Subcutaneous adipose tissue (tissue), 4 donors: ENCODE data around the gene KAZN. TPM values are rescaled to one million over a fixed set of nuclear protein-coding genes. Genes with fewer than 3 reads are reported as not detected.

Experiments
- total RNA-seq, 4 donors: library from RNA; depleted of rRNA; stranded (reverse); fragments of >200 nt; gene quantifications; one replicate each; pipeline ENCODE4 v1.1.0, GENCODE V29; 2016
- TF ChIP-seq, protein P1 (sequence below): fragments of 450-650 bp; IDR thresholded peaks from one replicate; pipeline ENCODE4 v1.5.1; 2016; ENCODE audit warnings: low read depth, mild to moderate bottlenecking, control low read depth, antibody characterized with exemption, moderate library complexity

KAZN gene
- total RNA-seq, 4 donors from 2014 or later = 7.5 to 22.2 (median 10.4) TPM

DNA sequence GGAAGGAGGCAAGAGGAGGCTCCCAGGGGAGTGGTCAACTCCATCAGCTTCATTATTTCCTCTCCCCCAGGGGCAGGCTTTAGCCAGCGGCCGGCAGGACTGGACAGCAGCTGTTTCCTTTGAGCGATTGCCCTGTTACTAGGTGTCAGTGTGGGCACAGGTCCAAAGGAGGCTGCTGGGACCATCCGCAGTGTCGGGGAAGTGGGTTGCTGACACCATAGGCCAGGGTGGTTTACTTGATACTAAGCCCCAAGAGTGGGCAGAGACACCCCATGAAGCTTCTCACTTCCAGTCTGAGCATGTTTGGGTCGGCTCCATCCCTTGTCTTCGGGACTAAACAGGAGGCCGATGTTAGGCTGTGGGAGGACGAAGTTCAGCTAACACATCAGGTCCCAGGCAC lies 63.6 kb downstream of the KAZN start:
- TF ChIP-seq, protein P1, sequence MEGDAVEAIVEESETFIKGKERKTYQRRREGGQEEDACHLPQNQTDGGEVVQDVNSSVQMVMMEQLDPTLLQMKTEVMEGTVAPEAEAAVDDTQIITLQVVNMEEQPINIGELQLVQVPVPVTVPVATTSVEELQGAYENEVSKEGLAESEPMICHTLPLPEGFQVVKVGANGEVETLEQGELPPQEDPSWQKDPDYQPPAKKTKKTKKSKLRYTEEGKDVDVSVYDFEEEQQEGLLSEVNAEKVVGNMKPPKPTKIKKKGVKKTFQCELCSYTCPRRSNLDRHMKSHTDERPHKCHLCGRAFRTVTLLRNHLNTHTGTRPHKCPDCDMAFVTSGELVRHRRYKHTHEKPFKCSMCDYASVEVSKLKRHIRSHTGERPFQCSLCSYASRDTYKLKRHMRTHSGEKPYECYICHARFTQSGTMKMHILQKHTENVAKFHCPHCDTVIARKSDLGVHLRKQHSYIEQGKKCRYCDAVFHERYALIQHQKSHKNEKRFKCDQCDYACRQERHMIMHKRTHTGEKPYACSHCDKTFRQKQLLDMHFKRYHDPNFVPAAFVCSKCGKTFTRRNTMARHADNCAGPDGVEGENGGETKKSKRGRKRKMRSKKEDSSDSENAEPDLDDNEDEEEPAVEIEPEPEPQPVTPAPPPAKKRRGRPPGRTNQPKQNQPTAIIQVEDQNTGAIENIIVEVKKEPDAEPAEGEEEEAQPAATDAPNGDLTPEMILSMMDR = no peak

GRCh38 chr1:14663773-14664172 lies 65.3 kb downstream of the KAZN start:
- TF ChIP-seq, protein P1 = no peak

GRCh38 chr1:14666373-14666772 lies 67.9 kb downstream of the KAZN start:
- TF ChIP-seq, protein P1 = no peak

GRCh38 chr1:14666962-14667650 lies 68.6 kb downstream of the KAZN start:
- TF ChIP-seq, protein P1 = no peak

GRCh38 chr1:14667651-14667984 lies 69.1 kb downstream of the KAZN start:
- TF ChIP-seq, protein P1 = no peak

GRCh38 chr1:14668538-14668937 lies 70.1 kb downstream of the KAZN start:
- TF ChIP-seq, protein P1 = no peak

GRCh38 chr1:14672005-14672404 lies 73.5 kb downstream of the KAZN start:
- TF ChIP-seq, protein P1 = no peak
